ENCODE measurements around the gene FAAH. TPM values are rescaled to one million over a fixed set of nuclear protein-coding genes. Genes with fewer than 3 reads are reported as not detected.

Gene FAAH
- total RNA-seq, 4 donors from 2014 or later, result 103 to 199 (median 152) TPM

DNA sequence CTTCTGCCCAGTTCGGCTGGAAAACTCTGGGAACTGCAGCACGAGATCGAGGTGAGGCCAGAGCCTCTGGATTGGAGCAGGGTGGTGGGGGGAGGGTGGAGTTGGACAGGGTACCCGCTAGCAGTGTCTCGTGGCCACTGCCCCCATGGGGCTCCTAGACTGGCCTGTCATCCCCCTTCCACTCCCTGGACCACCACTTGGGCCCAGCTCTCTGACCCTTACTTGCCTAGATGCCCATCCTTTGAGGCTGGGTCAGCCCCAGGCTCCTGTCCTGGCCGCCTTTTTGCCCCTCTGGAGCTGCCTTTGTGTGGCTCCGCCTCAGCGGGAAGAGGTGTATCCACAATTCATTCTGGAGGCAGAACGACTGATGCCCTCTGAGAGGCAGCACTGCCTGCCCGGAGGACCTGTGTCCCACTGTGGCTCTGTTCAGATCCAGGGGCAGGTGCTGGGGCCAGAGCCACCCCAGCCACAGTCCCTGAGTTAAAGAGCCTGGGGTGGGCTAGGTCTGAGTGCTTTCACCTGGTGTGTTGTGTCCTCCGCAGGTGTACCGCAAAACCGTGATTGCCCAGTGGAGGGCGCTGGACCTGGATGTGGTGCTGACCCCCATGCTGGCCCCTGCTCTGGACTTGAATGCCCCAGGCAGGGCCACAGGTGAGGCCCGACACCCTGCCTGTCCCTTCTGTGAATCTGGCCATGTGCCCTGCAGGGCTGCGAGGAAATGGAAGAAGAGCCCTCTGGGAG lies 17.7 kb downstream of the FAAH start:
- no peak overlapping the region for H3K27ac ChIP-seq
- no peaks in the 10 kb centered on the region for H3K4me1 ChIP-seq
- peaks cover 16 to 36% of the 10 kb centered on the region in 2 donors for H3K36me3 ChIP-seq
- H3K9me3 ChIP-seq, result no peaks in the 10 kb centered on the region
- no peaks in the 10 kb centered on the region for H3K27me3 ChIP-seq
- DNase-seq, result no peak
- intact Hi-C loops (cut with DNase I), result no loop called here
- H3K4me3 ChIP-seq (replicated peaks in 1 of 3), result no peak overlapping the region
- 87 to 92% methylated on average over 7 to 13 of the region's 16 CpGs for WGBS, 2 donors
- TF ChIP-seq POLR2A (IDR thresholded peaks at IDR 0.05), result no peak
- TF ChIP-seq, protein P1, sequence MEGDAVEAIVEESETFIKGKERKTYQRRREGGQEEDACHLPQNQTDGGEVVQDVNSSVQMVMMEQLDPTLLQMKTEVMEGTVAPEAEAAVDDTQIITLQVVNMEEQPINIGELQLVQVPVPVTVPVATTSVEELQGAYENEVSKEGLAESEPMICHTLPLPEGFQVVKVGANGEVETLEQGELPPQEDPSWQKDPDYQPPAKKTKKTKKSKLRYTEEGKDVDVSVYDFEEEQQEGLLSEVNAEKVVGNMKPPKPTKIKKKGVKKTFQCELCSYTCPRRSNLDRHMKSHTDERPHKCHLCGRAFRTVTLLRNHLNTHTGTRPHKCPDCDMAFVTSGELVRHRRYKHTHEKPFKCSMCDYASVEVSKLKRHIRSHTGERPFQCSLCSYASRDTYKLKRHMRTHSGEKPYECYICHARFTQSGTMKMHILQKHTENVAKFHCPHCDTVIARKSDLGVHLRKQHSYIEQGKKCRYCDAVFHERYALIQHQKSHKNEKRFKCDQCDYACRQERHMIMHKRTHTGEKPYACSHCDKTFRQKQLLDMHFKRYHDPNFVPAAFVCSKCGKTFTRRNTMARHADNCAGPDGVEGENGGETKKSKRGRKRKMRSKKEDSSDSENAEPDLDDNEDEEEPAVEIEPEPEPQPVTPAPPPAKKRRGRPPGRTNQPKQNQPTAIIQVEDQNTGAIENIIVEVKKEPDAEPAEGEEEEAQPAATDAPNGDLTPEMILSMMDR (IDR thresholded peaks at IDR 0.05), result peak in 2 of 6 experiments; percentile 10 to 21

DNA sequence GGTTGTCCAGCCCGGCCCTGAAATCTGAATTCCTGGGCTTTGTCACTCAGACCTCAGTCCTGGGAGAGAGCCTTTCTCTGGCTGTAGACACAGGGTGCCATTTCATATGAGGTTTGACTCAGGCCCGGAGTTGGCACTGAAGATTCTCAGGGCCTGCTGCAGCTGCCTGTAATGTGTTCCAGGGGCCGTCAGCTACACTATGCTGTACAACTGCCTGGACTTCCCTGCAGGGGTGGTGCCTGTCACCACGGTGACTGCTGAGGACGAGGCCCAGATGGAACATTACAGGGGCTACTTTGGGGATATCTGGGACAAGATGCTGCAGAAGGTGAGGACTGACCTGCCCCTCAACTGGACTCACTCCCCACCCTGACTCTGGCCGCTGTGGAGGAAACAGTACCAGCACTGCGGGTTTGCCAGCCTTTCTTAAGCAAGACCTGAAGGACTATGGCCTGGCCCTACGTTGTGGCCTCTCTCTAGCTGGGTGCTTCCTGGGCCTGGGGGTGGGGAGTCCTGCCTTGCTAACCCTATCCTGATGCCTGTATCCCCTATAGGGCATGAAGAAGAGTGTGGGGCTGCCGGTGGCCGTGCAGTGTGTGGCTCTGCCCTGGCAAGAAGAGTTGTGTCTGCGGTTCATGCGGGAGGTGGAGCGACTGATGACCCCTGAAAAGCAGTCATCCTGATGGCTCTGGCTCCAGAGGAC lies 18.9 kb downstream of the FAAH start:
- WGBS, 2 donors, result 87 to 90% methylated on average over 12 of the region's 13 CpGs
- Histone ChIP-seq H3K27ac (no peak overlapping the region), H3K36me3 (peaks cover 16 to 36% of the 10 kb centered on the region in 2 donors), H3K27me3 (no peaks in the 10 kb centered on the region), H3K4me3 (replicated peaks in 1 of 3) (no peak overlapping the region), H3K9me3 (no peaks in the 10 kb centered on the region), H3K4me1 (no peaks in the 10 kb centered on the region)
- DNase-seq, result no peak
- intact Hi-C loops (cut with DNase I), result no loop called here
- no peak for TF ChIP-seq POLR2A (IDR thresholded peaks at IDR 0.05)
- TF ChIP-seq, protein P1 (IDR thresholded peaks at IDR 0.05), result no peak

DNA sequence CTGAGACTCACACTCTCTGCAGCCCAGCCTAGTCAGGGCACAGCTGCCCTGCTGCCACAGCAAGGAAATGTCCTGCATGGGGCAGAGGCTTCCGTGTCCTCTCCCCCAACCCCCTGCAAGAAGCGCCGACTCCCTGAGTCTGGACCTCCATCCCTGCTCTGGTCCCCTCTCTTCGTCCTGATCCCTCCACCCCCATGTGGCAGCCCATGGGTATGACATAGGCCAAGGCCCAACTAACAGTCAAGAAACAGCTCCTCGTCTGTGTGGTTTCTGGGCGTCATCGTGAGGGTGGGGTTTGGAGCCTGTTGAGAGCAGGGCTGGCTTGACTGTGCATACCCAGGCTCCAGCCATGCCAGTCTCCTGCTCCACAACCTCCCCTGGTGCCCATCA lies 19.5 kb downstream of the FAAH start:
- Histone ChIP-seq H3K9me3 (no peaks in the 10 kb centered on the region), H3K4me1 (no peaks in the 10 kb centered on the region), H3K27ac (no peak overlapping the region), H3K27me3 (no peaks in the 10 kb centered on the region), H3K4me3 (replicated peaks in 1 of 3) (no peak overlapping the region), H3K36me3 (peaks cover 15 to 34% of the 10 kb centered on the region in 2 donors)
- WGBS, 2 donors, result 80 to 85% methylated on average over 6 to 7 of the region's 7 CpGs
- DNase-seq, result no peak
- TF ChIP-seq, protein P1 (IDR thresholded peaks at IDR 0.05), result no peak
- TF ChIP-seq POLR2A (IDR thresholded peaks at IDR 0.05), result no peak
- intact Hi-C loops (cut with DNase I), result no loop called here

DNA sequence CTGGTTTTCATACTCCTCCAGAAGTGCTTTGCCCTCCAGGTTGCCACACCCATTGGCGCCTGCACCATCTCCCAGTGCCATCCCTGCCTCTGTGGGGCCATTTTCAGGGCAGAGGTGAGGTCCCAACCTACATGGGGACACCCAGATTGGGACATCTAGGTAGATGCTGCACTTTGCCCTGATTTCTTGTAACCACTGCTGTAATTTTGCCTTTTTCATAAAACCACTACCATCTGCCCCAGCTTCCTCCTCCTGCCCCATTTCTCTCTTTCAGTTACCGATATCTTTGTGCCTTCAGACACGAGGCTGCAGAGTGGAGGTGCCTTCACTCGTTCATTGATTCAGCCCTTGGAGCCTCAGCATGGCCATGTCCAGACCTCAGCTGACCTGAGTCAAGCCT lies 21.4 kb downstream of the FAAH start:
- H3K36me3 ChIP-seq, result peaks cover 9 to 29% of the 10 kb centered on the region in 2 donors
- H3K9me3 ChIP-seq, result no peaks in the 10 kb centered on the region
- no peaks in the 10 kb centered on the region for H3K4me1 ChIP-seq
- H3K27ac ChIP-seq, result no peak overlapping the region
- no peaks in the 10 kb centered on the region for H3K27me3 ChIP-seq
- H3K4me3 ChIP-seq (replicated peaks in 1 of 3), result no peak overlapping the region
- WGBS, 2 donors, result 73 to 83% methylated on average over 4 of the region's 4 CpGs
- TF ChIP-seq, protein P1 (IDR thresholded peaks at IDR 0.05), result no peak
- no peak for TF ChIP-seq POLR2A (IDR thresholded peaks at IDR 0.05)
- intact Hi-C loops (cut with DNase I), result no loop called here
- DNase-seq, result no peak

DNA sequence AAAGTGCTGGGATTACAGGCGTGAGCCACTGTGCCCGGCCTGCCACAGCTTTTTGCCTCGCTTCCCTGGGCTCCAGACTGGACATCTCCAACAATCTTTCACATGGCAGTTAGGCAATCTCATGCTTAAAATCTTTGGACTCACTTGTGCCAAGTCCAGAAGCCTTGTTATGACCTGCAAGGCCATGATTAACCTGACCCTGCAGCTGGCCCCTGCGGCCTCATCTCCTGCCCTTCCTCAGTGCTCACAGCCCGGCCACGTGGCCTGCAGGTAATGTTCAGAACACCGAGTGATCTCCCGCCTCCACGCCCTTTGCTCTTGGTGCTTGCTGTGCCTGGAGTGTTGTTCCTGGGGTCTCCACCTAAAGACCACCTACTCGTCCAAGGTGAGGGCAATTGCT lies 24.9 kb downstream of the FAAH start:
- H3K9me3 ChIP-seq, result no peaks in the 10 kb centered on the region
- H3K4me3 ChIP-seq (replicated peaks in 1 of 3), result no peak overlapping the region
- H3K27ac ChIP-seq, result no peak overlapping the region
- H3K27me3 ChIP-seq, result no peaks in the 10 kb centered on the region
- WGBS, 2 donors, result 91 to 92% methylated on average over 10 of the region's 10 CpGs
- H3K36me3 ChIP-seq, result peaks cover 0 to 2% of the 10 kb centered on the region in 2 donors
- no peaks in the 10 kb centered on the region for H3K4me1 ChIP-seq
- intact Hi-C loops (cut with DNase I), result no loop called here
- DNase-seq, result no peak
- no peak for TF ChIP-seq POLR2A (IDR thresholded peaks at IDR 0.05)
- TF ChIP-seq, protein P1 (IDR thresholded peaks at IDR 0.05), result no peak
